Breast epithelium (tissue), 3 donors: ENCODE data around the gene FRMPD2.

Experiments used
- POLR2A ChIP-seq: fragments of 450-650 bp; IDR thresholded peaks from one replicate; pipeline ENCODE4 v1.6.1; 2016; ENCODE audit warnings: antibody characterized with exemption, mild to moderate bottlenecking, moderate library complexity
- POLR2AphosphoS5 ChIP-seq, 3 donors: sonication (generic); formaldehyde crosslinking; IDR thresholded peaks; one replicate each; pipeline ENCODE4 v1.6.1; 2017; ENCODE audit warnings: antibody characterized with exemption in 3 of 3
- TF ChIP-seq, protein P1 (sequence below), 3 donors: fragments of 450-650 bp; IDR thresholded peaks; one replicate each; pipeline ENCODE4 v1.5.1; 2016 to 2017; ENCODE audit warnings: antibody characterized with exemption in 3 of 3, mild to moderate bottlenecking in 3 of 3, moderate library complexity in 3 of 3

- TF ChIP-seq, protein P1, sequence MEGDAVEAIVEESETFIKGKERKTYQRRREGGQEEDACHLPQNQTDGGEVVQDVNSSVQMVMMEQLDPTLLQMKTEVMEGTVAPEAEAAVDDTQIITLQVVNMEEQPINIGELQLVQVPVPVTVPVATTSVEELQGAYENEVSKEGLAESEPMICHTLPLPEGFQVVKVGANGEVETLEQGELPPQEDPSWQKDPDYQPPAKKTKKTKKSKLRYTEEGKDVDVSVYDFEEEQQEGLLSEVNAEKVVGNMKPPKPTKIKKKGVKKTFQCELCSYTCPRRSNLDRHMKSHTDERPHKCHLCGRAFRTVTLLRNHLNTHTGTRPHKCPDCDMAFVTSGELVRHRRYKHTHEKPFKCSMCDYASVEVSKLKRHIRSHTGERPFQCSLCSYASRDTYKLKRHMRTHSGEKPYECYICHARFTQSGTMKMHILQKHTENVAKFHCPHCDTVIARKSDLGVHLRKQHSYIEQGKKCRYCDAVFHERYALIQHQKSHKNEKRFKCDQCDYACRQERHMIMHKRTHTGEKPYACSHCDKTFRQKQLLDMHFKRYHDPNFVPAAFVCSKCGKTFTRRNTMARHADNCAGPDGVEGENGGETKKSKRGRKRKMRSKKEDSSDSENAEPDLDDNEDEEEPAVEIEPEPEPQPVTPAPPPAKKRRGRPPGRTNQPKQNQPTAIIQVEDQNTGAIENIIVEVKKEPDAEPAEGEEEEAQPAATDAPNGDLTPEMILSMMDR (IDR thresholded peaks at IDR 0.05): no peak
- TF ChIP-seq POLR2A (no peak), POLR2AphosphoS5 (IDR thresholded peaks at IDR 0.05) (no peak)
Measured at GRCh38 chr10:48195803-48196202, 78.7 kb downstream of the FRMPD2 start.
